Liver (tissue), 9 donors: ENCODE results near the gene SLC25A43. TPM values are rescaled to one million over a fixed set of nuclear protein-coding genes. Genes with fewer than 3 reads are reported as not detected.

Experiments
- DNase-seq: peaks from one replicate; pipeline ENCODE4 v3.0.0-alpha.2; 2017; ENCODE audit warnings: low spot score
- H3K27ac ChIP-seq, 2 donors: one replicate each; pipeline ENCODE4 v1.7.0; 2013; ENCODE audit warnings: inconsistent platforms in 2 of 2, low read length in 2 of 2, control low read depth in 1 of 2, low read depth in 1 of 2, mild to moderate bottlenecking in 1 of 2
- H3K27me3 ChIP-seq, 4 donors: one replicate each; pipeline versions ENCODE4 v1.6.1 to v1.7.0; 2013; ENCODE audit warnings: low read length in 3 of 4, inconsistent platforms in 1 of 4, mild to moderate bottlenecking in 1 of 4, moderate library complexity in 1 of 4; ENCODE audit not compliant: control insufficient read depth in 4 of 4, insufficient read depth in 4 of 4
- H3K36me3 ChIP-seq, 4 donors: one replicate each; pipeline versions ENCODE4 v1.6.1 to v1.7.0; 2013; ENCODE audit warnings: low read length in 3 of 4, mild to moderate bottlenecking in 3 of 4, low read depth in 1 of 4, moderate library complexity in 1 of 4; ENCODE audit not compliant: control insufficient read depth in 4 of 4, insufficient read depth in 3 of 4
- H3K4me1 ChIP-seq, 4 donors: one replicate each; pipeline versions ENCODE4 v1.6.1 to v1.7.0; 2013; ENCODE audit warnings: low read length in 3 of 4, mild to moderate bottlenecking in 3 of 4, moderate library complexity in 1 of 4; ENCODE audit not compliant: control insufficient read depth in 4 of 4, insufficient read depth in 4 of 4
- H3K4me3 ChIP-seq, 3 donors: one replicate each; pipeline versions ENCODE4 v1.6.1 to v1.7.0; 2013; ENCODE audit warnings: low read length in 3 of 3, control low read depth in 1 of 3, low read depth in 1 of 3, mild to moderate bottlenecking in 1 of 3
- H3K9ac ChIP-seq, 2 donors: one replicate each; pipeline ENCODE4 v1.7.0; 2013; ENCODE audit warnings: low read length in 2 of 2, mild to moderate bottlenecking in 2 of 2, moderate library complexity in 2 of 2, control low read depth in 1 of 2, low read depth in 1 of 2
- H3K9me3 ChIP-seq, 4 donors: one replicate each; pipeline versions ENCODE4 v1.6.1 to v1.7.0; 2013; ENCODE audit warnings: low read length in 3 of 4; ENCODE audit not compliant: control insufficient read depth in 4 of 4
- FOXA1 ChIP-seq: IDR thresholded peaks from 2 replicates; pipeline ENCODE4 v1.6.1; 2016; ENCODE audit warnings: antibody characterized with exemption
- FOXA2 ChIP-seq: IDR thresholded peaks from 2 replicates; pipeline ENCODE4 v1.6.1; 2016; ENCODE audit warnings: antibody characterized with exemption
- GABPA ChIP-seq, 2 donors: IDR thresholded peaks in 1 of 2; conservative IDR thresholded peaks in 1 of 2; 2 replicates each; pipeline ENCODE4 v1.6.1; 2016; ENCODE audit warnings: antibody characterized with exemption in 2 of 2, mild to moderate bottlenecking in 1 of 2, moderate library complexity in 1 of 2
- HNF4A ChIP-seq, 2 donors: conservative IDR thresholded peaks; 2 replicates each; pipeline ENCODE4 v1.6.1; 2016; ENCODE audit warnings: antibody characterized with exemption in 2 of 2, mild to moderate bottlenecking in 2 of 2
- HNF4G ChIP-seq: IDR thresholded peaks from 2 replicates; pipeline ENCODE4 v1.6.1; 2016; ENCODE audit warnings: antibody characterized with exemption
- JUND ChIP-seq, 2 donors: IDR thresholded peaks; 2 replicates each; pipeline ENCODE4 v1.6.1; 2016; ENCODE audit warnings: antibody characterized with exemption in 2 of 2
- NR2F2 ChIP-seq: IDR thresholded peaks from 2 replicates; pipeline ENCODE4 v1.6.1; 2016; ENCODE audit warnings: antibody characterized with exemption
- RAD21 ChIP-seq, 2 donors: IDR thresholded peaks; 2 replicates each; pipeline ENCODE4 v1.6.1; 2016; ENCODE audit warnings: antibody characterized with exemption in 2 of 2, mild to moderate bottlenecking in 2 of 2
- TAF1 ChIP-seq: conservative IDR thresholded peaks from 2 replicates; pipeline ENCODE4 v1.6.1; 2016; ENCODE audit warnings: antibody characterized with exemption, mild to moderate bottlenecking
- YY1 ChIP-seq: IDR thresholded peaks from 2 replicates; pipeline ENCODE4 v1.6.1; 2016; ENCODE audit warnings: antibody characterized with exemption, mild to moderate bottlenecking
- WGBS: extraction: QIAGEN DNeasy Blood & Tissue Kit; methylation state at CpG from one replicate; pipeline ENCODE4 v1.1.7; 2013; 5-methylcytosine and 5-hydroxymethylcytosine counted together
- polyA plus RNA-seq, 2 donors: library from polyadenylated mRNA; stranded (reverse) in 1 of 2; unstranded in 1 of 2; fragments of 200-250 nt in 1 of 2; fragments of >200 nt in 1 of 2; fragmentation: Nextera tagmentation in 1 of 2; extraction: Ambion mirVana in 1 of 2; gene quantifications; one replicate each; pipeline versions ENCODE4 v1.2.1 to v1.2.3, GENCODE V29; 2013 to 2015
- total RNA-seq, 2 donors: library from RNA; depleted of rRNA; stranded (reverse); fragments of >200 nt; gene quantifications; one replicate each; pipeline ENCODE4 v1.2.3, GENCODE V29; 2014
- TF ChIP-seq, protein P1 (sequence below): IDR thresholded peaks from 2 replicates; pipeline ENCODE4 v1.6.1; 2016; ENCODE audit warnings: antibody characterized with exemption, mild to moderate bottlenecking
- TF ChIP-seq, protein P2 (sequence below): fragments of 150-350 bp; IDR thresholded peaks from 2 replicates; pipeline ENCODE4 v1.5.1; 2017; ENCODE audit warnings: improper control_type of control experiment, low read depth, low read length; ENCODE audit not compliant: missing input control
- TF ChIP-seq, protein P3 (sequence below): IDR thresholded peaks from 2 replicates; pipeline ENCODE4 v1.6.1; 2016; ENCODE audit warnings: antibody characterized with exemption
- TF ChIP-seq, protein P4 (sequence below): IDR thresholded peaks from 2 replicates; pipeline ENCODE4 v1.6.1; 2016; ENCODE audit warnings: antibody characterized with exemption
- donor health status: healthy.
- donor health status: healthy.
- donor health status: healthy.
- donor health status: healthy.
- donor health status: healthy.

The SLC25A43 gene
- total and polyA plus RNA-seq, 4 donors = 4.5 to 10.9 (median 5.6) TPM

DNA sequence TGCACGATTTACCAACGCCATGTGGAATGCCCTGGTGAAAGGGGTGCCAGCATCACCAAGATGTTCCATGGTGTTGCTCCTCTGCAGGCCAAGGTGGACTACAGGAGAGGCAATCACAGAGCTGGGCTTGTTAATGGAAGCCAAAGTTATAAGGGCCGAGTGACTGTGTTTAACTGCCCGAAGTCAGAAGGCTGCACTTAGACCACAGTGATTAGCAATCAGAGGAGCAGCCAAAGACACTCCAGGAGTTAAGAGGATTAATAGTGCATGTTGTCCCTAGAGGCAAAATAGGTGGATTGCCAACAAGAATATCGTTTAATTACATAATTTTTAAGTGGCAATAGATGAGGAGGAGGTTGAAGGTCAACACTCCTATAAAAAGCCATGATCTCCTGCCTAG, 22.8 kb upstream of the SLC25A43 start:
- no peak overlapping the region for H3K4me3 ChIP-seq
- 91% methylated on average over 5 of the region's 5 CpGs for WGBS
- TF ChIP-seq, protein P1, sequence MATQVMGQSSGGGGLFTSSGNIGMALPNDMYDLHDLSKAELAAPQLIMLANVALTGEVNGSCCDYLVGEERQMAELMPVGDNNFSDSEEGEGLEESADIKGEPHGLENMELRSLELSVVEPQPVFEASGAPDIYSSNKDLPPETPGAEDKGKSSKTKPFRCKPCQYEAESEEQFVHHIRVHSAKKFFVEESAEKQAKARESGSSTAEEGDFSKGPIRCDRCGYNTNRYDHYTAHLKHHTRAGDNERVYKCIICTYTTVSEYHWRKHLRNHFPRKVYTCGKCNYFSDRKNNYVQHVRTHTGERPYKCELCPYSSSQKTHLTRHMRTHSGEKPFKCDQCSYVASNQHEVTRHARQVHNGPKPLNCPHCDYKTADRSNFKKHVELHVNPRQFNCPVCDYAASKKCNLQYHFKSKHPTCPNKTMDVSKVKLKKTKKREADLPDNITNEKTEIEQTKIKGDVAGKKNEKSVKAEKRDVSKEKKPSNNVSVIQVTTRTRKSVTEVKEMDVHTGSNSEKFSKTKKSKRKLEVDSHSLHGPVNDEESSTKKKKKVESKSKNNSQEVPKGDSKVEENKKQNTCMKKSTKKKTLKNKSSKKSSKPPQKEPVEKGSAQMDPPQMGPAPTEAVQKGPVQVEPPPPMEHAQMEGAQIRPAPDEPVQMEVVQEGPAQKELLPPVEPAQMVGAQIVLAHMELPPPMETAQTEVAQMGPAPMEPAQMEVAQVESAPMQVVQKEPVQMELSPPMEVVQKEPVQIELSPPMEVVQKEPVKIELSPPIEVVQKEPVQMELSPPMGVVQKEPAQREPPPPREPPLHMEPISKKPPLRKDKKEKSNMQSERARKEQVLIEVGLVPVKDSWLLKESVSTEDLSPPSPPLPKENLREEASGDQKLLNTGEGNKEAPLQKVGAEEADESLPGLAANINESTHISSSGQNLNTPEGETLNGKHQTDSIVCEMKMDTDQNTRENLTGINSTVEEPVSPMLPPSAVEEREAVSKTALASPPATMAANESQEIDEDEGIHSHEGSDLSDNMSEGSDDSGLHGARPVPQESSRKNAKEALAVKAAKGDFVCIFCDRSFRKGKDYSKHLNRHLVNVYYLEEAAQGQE = no peak
- TF ChIP-seq YY1 (no peak), NR2F2 (no peak), GABPA (IDR thresholded peaks at IDR 0.05 in 1 of 2, conservative IDR thresholded peaks at IDR 0.05 in 1 of 2) (no peak), FOXA2 (no peak), JUND (IDR thresholded peaks at IDR 0.05) (no peak), FOXA1 (no peak), HNF4A (conservative IDR thresholded peaks at IDR 0.05) (no peak), TAF1 (no peak), RAD21 (IDR thresholded peaks at IDR 0.05) (no peak)
- TF ChIP-seq, protein P2, sequence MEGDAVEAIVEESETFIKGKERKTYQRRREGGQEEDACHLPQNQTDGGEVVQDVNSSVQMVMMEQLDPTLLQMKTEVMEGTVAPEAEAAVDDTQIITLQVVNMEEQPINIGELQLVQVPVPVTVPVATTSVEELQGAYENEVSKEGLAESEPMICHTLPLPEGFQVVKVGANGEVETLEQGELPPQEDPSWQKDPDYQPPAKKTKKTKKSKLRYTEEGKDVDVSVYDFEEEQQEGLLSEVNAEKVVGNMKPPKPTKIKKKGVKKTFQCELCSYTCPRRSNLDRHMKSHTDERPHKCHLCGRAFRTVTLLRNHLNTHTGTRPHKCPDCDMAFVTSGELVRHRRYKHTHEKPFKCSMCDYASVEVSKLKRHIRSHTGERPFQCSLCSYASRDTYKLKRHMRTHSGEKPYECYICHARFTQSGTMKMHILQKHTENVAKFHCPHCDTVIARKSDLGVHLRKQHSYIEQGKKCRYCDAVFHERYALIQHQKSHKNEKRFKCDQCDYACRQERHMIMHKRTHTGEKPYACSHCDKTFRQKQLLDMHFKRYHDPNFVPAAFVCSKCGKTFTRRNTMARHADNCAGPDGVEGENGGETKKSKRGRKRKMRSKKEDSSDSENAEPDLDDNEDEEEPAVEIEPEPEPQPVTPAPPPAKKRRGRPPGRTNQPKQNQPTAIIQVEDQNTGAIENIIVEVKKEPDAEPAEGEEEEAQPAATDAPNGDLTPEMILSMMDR = no peak
- TF ChIP-seq, protein P3, sequence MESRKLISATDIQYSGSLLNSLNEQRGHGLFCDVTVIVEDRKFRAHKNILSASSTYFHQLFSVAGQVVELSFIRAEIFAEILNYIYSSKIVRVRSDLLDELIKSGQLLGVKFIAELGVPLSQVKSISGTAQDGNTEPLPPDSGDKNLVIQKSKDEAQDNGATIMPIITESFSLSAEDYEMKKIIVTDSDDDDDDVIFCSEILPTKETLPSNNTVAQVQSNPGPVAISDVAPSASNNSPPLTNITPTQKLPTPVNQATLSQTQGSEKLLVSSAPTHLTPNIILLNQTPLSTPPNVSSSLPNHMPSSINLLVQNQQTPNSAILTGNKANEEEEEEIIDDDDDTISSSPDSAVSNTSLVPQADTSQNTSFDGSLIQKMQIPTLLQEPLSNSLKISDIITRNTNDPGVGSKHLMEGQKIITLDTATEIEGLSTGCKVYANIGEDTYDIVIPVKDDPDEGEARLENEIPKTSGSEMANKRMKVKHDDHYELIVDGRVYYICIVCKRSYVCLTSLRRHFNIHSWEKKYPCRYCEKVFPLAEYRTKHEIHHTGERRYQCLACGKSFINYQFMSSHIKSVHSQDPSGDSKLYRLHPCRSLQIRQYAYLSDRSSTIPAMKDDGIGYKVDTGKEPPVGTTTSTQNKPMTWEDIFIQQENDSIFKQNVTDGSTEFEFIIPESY = no peak
- TF ChIP-seq, protein P4, sequence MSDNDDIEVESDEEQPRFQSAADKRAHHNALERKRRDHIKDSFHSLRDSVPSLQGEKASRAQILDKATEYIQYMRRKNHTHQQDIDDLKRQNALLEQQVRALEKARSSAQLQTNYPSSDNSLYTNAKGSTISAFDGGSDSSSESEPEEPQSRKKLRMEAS = no peak
- no peaks in the 10 kb centered on the region for H3K4me1 ChIP-seq
- H3K9ac ChIP-seq = no peak overlapping the region
- no peaks in the 10 kb centered on the region for H3K9me3 ChIP-seq
- H3K36me3 ChIP-seq = no peaks in the 10 kb centered on the region
- no peak for DNase-seq
- H3K27ac ChIP-seq = no peak overlapping the region
- no peaks in the 10 kb centered on the region for H3K27me3 ChIP-seq

DNA sequence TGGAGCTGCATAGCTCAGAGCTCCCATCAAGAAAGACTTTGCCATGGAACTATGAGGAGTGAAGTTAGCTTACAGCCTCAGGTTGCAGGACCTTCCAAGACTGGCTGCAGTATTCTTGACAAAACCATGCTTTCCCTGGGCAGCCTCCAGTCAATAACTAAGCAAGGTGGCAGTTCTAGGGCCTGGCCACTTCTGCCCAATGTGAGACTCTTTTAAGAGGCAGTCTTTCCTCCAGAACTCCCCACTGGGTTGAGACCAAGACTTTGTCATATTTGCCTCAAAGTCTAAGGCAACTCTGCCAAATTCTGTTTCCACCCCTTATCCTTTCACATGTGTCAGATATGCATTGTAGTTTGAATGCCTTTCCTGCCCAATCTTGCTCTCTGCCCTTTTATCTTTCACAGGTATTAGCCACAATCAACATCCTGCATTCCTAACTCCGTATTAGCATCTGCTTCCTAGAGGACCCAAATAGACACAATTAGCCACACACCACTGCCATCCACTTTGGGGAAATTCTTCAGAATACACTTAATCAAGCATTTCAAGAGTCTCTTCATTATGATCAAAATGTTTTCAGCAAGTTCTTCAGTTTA, 17.7 kb upstream of the SLC25A43 start:
- no peaks in the 10 kb centered on the region for H3K36me3 ChIP-seq
- H3K27ac ChIP-seq = no peak overlapping the region
- no peak for TF ChIP-seq HNF4G
- no peak for TF ChIP-seq RAD21 (IDR thresholded peaks at IDR 0.05)
- TF ChIP-seq, protein P2 = no peak
- H3K9me3 ChIP-seq = no peaks in the 10 kb centered on the region
- WGBS = 67% methylated on average over 1 of the region's 1 CpG
- no peak overlapping the region for H3K9ac ChIP-seq
- DNase-seq = no peak
- H3K27me3 ChIP-seq = no peaks in the 10 kb centered on the region
- no peak overlapping the region for H3K4me3 ChIP-seq
- H3K4me1 ChIP-seq = no peaks in the 10 kb centered on the region
